ENCODE results near the gene ZNF133. TPM values are rescaled to one million over a fixed set of nuclear protein-coding genes. Genes with fewer than 3 reads are reported as not detected.

The ZNF133 gene
- total and polyA plus RNA-seq, 2 donors from 2014 or later, result 12.8 to 15.0 TPM

- DNase-seq, result no peak
- no peak for FAIRE-seq
- TF ChIP-seq CTCF (IDR thresholded peaks at IDR 0.05; ENCODE audit: borderline replicate concordance, extremely low read depth, insufficient read depth), result no peak
- H3K4me1 ChIP-seq (ENCODE audit: control insufficient read depth in 2 of 3, insufficient read depth in 2 of 3, low read depth in 1 of 3, low read length in 3 of 3), result no peaks in the 10 kb centered on the region
- no peak overlapping the region for H3K4me3 ChIP-seq (ENCODE audit: low read length in 3 of 3)
- H3K9me3 ChIP-seq (ENCODE audit: control insufficient read depth in 2 of 3, insufficient read depth in 1 of 3, low read length in 3 of 3), result no peaks in the 10 kb centered on the region
- intact Hi-C loops (cut with DNase I), result no loop called here
- H3K36me3 ChIP-seq (ENCODE audit: control insufficient read depth in 2 of 3, insufficient read depth in 3 of 3, low read length in 3 of 3), result no peaks in the 10 kb centered on the region
- no peak overlapping the region for H3K27ac ChIP-seq (ENCODE audit: low read depth in 2 of 2, low read length in 2 of 2)
- H3K9ac ChIP-seq (ENCODE audit: low read length in 3 of 3), result no peak overlapping the region
- no peaks in the 10 kb centered on the region for H3K27me3 ChIP-seq (ENCODE audit: control insufficient read depth, insufficient read depth, low read length)
These were observed 38.1 kb upstream of the ZNF133 start for GRCh38 chr20:18250217-18250616.

- no peaks in the 10 kb centered on the region for H3K27me3 ChIP-seq (ENCODE audit: control insufficient read depth, insufficient read depth, low read length)
- no peak for FAIRE-seq
- no peaks in the 10 kb centered on the region for H3K9me3 ChIP-seq (ENCODE audit: control insufficient read depth in 2 of 3, insufficient read depth in 1 of 3, low read length in 3 of 3)
- intact Hi-C loops (cut with DNase I), result no loop called here
- H3K9ac ChIP-seq (ENCODE audit: low read length in 3 of 3), result no peak overlapping the region
- no peaks in the 10 kb centered on the region for H3K36me3 ChIP-seq (ENCODE audit: control insufficient read depth in 2 of 3, insufficient read depth in 3 of 3, low read length in 3 of 3)
- H3K4me3 ChIP-seq (ENCODE audit: low read length in 3 of 3), result no peak overlapping the region
- DNase-seq, result no peak
- no peak for TF ChIP-seq CTCF (IDR thresholded peaks at IDR 0.05; ENCODE audit: borderline replicate concordance, extremely low read depth, insufficient read depth)
- no peak overlapping the region for H3K27ac ChIP-seq (ENCODE audit: low read depth in 2 of 2, low read length in 2 of 2)
- no peaks in the 10 kb centered on the region for H3K4me1 ChIP-seq (ENCODE audit: control insufficient read depth in 2 of 3, insufficient read depth in 2 of 3, low read depth in 1 of 3, low read length in 3 of 3)
These were observed 35.5 kb upstream of the ZNF133 start for GRCh38 chr20:18252597-18253451.

- Histone ChIP-seq H3K27me3 (ENCODE audit: control insufficient read depth, insufficient read depth, low read length) (no peaks in the 10 kb centered on the region), H3K4me3 (ENCODE audit: low read length in 3 of 3) (no peak overlapping the region), H3K9me3 (ENCODE audit: control insufficient read depth in 2 of 3, insufficient read depth in 1 of 3, low read length in 3 of 3) (no peaks in the 10 kb centered on the region), H3K27ac (ENCODE audit: low read depth in 2 of 2, low read length in 2 of 2) (no peak overlapping the region), H3K4me1 (ENCODE audit: control insufficient read depth in 2 of 3, insufficient read depth in 2 of 3, low read depth in 1 of 3, low read length in 3 of 3) (no peaks in the 10 kb centered on the region), H3K36me3 (ENCODE audit: control insufficient read depth in 2 of 3, insufficient read depth in 3 of 3, low read length in 3 of 3) (no peaks in the 10 kb centered on the region), H3K9ac (ENCODE audit: low read length in 3 of 3) (no peak overlapping the region)
- no peak for TF ChIP-seq CTCF (IDR thresholded peaks at IDR 0.05; ENCODE audit: borderline replicate concordance, extremely low read depth, insufficient read depth)
- FAIRE-seq (no peak), DNase-seq (no peak)
- intact Hi-C loops (cut with DNase I), result no loop called here
These were observed 33.7 kb upstream of the ZNF133 start for GRCh38 chr20:18254615-18255014.

Data from kidney (tissue), 14 donors.